GM23248 (cell line): ENCODE data around the gene DLG1.

Experiments used
- EZH2 ChIP-seq: fragments of 200-600 bp; sonication (generic); IDR thresholded peaks from 2 replicates; pipeline ENCODE4 v1.6.1; 2018; ENCODE audit warnings: antibody characterized with exemption, mild to moderate bottlenecking; ENCODE audit not compliant: insufficient read depth, poor library complexity, severe bottlenecking
- EZH2phosphoT487 ChIP-seq: fragments of 200-600 bp; sonication (generic); IDR thresholded peaks from 2 replicates; pipeline ENCODE4 v1.6.1; 2018; ENCODE audit warnings: antibody characterized with exemption, moderate library complexity, mild to moderate bottlenecking, low read depth; ENCODE audit not compliant: insufficient read depth

DNA sequence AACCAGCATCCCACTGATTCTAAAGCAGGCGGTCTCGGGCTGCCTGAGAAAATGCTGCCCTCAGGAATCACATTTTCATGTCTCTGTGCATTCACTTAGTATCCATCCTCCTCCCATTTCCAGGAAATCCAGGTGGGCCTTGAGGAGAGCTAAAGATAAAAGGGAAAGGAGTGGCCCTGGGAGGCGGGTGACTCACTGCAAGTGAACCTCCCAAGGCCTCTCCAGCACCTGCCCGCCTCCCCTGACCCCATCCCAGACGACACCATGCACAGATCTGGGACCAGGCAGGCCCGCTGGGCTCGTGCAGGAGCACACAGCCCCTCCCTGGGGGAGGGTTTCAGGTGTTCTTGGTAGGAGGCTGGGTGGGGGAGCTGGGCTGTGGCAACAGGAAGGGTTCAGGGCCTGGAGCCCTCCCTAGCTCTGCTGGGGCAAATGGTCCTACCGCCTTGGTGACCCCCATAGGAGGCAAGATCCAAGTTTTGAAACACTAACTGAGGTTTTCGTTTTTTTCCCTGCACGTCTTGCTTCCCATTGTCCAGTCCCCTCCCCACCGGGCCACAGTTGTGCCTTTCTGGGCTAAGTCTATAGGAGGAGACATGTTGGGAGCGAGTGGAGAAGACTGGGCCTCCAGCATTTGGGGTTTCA is 291.0 kb downstream of the DLG1 start:
- TF ChIP-seq EZH2phosphoT487 (no peak), EZH2 (no peak)
